ENCODE results near the gene TRMT11. TPM values are rescaled to one million over a fixed set of nuclear protein-coding genes. Genes with fewer than 3 reads are reported as not detected.
A peak's percentile ranks its signal among the peaks of the same experiment; 100 is the strongest.

The TRMT11 gene
- total RNA-seq, 1 donor = 30.5 TPM

- TF ChIP-seq CTCF (IDR thresholded peaks at IDR 0.05; ENCODE audit: insufficient read depth, low read length) = no peak
- H3K4me3 ChIP-seq (ENCODE audit: low read depth, low read length) = peak overlapping the region; percentile 100
- DNase-seq (ENCODE audit: low read depth) = no peak
Measured at GRCh38 chr6:125987026-125987617, 782 bp downstream of the TRMT11 start.

GRCh38 chr6:125988280-125988679 is 1.9 kb downstream of the TRMT11 start:
- no peak for TF ChIP-seq CTCF (IDR thresholded peaks at IDR 0.05; ENCODE audit: insufficient read depth, low read length)
- no peak for DNase-seq (ENCODE audit: low read depth)
- H3K4me3 ChIP-seq (ENCODE audit: low read depth, low read length) = no peak overlapping the region

GRCh38 chr6:125989631-125990030 is 3.3 kb downstream of the TRMT11 start:
- peak; percentile 7 for DNase-seq (ENCODE audit: low read depth)
- H3K4me3 ChIP-seq (ENCODE audit: low read depth, low read length) = no peak overlapping the region
- no peak for TF ChIP-seq CTCF (IDR thresholded peaks at IDR 0.05; ENCODE audit: insufficient read depth, low read length)

- DNase-seq (ENCODE audit: low read depth) = no peak
- no peak for TF ChIP-seq CTCF (IDR thresholded peaks at IDR 0.05; ENCODE audit: insufficient read depth, low read length)
- no peak overlapping the region for H3K4me3 ChIP-seq (ENCODE audit: low read depth, low read length)
Measured at GRCh38 chr6:125991653-125992052, 5.3 kb downstream of the TRMT11 start.

- no peak overlapping the region for H3K4me3 ChIP-seq (ENCODE audit: low read depth, low read length)
- peak; percentile 10 for DNase-seq (ENCODE audit: low read depth)
- no peak for TF ChIP-seq CTCF (IDR thresholded peaks at IDR 0.05; ENCODE audit: insufficient read depth, low read length)
Measured at GRCh38 chr6:125994670-125995488, 8.5 kb downstream of the TRMT11 start.

GRCh38 chr6:125995972-125996580 is 9.7 kb downstream of the TRMT11 start:
- peak; percentile 75 for DNase-seq (ENCODE audit: low read depth)
- TF ChIP-seq CTCF (IDR thresholded peaks at IDR 0.05; ENCODE audit: insufficient read depth, low read length) = peak; percentile 99
- no peak overlapping the region for H3K4me3 ChIP-seq (ENCODE audit: low read depth, low read length)

Measured in fibroblast of the aortic adventitia (primary cell).